ENCODE data around the gene S100A1.

DNA sequence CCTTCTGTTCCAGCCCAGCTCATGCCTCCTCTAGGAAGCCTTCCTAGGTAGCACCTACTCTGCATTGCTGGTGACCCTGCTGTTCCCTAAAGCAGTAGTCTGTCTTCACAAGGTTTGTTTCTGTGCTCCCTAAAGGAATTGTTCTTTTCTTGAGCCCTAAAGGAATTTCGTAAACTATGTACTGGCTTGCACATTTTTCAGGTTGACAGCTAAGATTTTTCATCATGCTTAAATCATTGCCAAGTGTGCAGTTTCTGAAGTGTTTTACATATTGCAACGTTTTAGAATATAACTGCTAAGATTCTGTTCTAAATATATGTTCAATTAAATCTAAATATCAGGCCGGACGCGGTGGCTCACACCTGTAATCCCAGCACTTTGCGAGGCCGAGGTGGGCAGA lies 28.4 kb upstream of the S100A1 start:
- no peak for TF ChIP-seq GABPA (IDR thresholded peaks at IDR 0.05; ENCODE audit: low read depth)
- TF ChIP-seq, protein P1, sequence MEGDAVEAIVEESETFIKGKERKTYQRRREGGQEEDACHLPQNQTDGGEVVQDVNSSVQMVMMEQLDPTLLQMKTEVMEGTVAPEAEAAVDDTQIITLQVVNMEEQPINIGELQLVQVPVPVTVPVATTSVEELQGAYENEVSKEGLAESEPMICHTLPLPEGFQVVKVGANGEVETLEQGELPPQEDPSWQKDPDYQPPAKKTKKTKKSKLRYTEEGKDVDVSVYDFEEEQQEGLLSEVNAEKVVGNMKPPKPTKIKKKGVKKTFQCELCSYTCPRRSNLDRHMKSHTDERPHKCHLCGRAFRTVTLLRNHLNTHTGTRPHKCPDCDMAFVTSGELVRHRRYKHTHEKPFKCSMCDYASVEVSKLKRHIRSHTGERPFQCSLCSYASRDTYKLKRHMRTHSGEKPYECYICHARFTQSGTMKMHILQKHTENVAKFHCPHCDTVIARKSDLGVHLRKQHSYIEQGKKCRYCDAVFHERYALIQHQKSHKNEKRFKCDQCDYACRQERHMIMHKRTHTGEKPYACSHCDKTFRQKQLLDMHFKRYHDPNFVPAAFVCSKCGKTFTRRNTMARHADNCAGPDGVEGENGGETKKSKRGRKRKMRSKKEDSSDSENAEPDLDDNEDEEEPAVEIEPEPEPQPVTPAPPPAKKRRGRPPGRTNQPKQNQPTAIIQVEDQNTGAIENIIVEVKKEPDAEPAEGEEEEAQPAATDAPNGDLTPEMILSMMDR (IDR thresholded peaks at IDR 0.05; ENCODE audit: insufficient read depth, low read length), result no peak
- TF ChIP-seq, protein P2, sequence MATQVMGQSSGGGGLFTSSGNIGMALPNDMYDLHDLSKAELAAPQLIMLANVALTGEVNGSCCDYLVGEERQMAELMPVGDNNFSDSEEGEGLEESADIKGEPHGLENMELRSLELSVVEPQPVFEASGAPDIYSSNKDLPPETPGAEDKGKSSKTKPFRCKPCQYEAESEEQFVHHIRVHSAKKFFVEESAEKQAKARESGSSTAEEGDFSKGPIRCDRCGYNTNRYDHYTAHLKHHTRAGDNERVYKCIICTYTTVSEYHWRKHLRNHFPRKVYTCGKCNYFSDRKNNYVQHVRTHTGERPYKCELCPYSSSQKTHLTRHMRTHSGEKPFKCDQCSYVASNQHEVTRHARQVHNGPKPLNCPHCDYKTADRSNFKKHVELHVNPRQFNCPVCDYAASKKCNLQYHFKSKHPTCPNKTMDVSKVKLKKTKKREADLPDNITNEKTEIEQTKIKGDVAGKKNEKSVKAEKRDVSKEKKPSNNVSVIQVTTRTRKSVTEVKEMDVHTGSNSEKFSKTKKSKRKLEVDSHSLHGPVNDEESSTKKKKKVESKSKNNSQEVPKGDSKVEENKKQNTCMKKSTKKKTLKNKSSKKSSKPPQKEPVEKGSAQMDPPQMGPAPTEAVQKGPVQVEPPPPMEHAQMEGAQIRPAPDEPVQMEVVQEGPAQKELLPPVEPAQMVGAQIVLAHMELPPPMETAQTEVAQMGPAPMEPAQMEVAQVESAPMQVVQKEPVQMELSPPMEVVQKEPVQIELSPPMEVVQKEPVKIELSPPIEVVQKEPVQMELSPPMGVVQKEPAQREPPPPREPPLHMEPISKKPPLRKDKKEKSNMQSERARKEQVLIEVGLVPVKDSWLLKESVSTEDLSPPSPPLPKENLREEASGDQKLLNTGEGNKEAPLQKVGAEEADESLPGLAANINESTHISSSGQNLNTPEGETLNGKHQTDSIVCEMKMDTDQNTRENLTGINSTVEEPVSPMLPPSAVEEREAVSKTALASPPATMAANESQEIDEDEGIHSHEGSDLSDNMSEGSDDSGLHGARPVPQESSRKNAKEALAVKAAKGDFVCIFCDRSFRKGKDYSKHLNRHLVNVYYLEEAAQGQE (IDR thresholded peaks at IDR 0.05; ENCODE audit: insufficient replicate concordance, low read depth), result no peak
- no peak for TF ChIP-seq POLR2AphosphoS5 (IDR thresholded peaks at IDR 0.05; ENCODE audit: low read depth)
- no peak for TF ChIP-seq SPI1 (IDR thresholded peaks at IDR 0.05; ENCODE audit: borderline replicate concordance, low read depth)
